Measurements from ENCODE around the gene NUDT22. TPM values are rescaled to one million over a fixed set of nuclear protein-coding genes. Genes with fewer than 3 reads are reported as not detected.
A peak's percentile ranks its signal among the peaks of the same experiment; 100 is the strongest.

Gene NUDT22
- total RNA-seq, 1 experiment from 2014 or later = 89.8 TPM

GRCh38 chr11:64227405-64227956 is 1.4 kb downstream of the NUDT22 start:
- no peak for DNase-seq (ENCODE audit: low read depth)

GRCh38 chr11:64229090-64229743 is 3.1 kb downstream of the NUDT22 start:
- DNase-seq (ENCODE audit: low read depth) = no peak

DNA sequence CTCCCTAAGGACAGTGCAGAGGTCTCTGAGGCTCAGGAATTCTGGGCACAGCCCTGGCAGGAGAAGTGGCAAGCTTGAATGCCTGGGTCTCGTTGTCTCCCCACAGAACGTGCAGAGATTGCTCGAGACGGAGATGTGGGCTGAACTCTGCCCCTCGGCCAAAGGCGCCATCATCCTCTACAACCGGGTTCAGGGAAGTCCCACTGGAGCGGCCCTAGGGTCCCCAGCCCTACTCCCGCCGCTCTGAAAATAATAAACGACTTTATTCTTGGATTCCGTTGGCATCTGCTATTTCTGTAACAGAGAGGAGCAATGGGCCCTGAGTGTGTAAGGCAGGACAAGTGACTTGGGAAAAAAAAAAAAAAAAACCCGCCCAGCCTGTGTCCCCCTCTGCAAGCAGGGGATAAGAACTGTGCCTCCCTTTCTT is 3.7 kb downstream of the NUDT22 start:
- no peak for DNase-seq (ENCODE audit: low read depth)

DNA sequence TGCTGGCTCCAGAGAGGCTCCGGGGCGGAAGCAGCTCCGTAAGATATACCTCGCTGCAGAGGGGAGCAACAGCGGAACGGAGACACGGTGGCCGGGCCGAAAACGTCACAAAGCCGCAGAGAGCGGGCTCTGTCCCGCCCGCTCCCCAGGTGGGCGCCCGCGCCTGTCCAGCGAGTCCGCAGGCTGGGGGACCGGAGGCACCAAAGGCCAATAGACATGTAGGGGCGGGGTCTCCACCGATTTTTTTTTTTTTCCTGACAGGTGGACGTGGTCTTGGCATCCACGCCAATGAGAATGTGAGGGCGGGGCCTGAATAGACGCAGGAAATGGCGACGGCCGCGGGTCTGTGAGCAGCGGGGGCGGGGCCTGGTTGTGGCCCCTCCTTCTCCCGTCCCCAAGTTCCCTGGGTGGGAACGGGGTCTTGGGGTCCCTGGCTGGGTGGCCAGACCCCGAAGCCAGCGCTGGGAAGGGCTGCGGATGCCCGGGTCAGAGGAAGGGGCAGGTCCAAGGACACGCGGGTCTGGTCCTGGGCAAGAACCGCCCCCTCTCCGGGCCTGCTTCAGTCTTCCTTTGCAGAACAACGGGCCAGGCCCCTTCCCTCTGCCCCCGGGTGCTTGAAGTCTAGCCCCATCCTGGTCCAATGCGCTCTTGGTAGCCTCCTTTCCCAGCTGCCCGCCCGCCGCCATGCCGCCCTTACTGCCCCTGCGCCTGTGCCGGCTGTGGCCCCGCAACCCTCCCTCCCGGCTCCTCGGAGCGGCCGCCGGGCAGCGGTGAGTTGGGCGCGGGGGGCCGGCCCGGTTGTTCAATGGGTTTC is 4.3 kb downstream of the NUDT22 start, which contains the start of gene DNAJC4:
DNAJC4 (plus strand) TSS at position 378 of the 814 bp plus-strand sequence; CDS start at position 685, 307 bp downstream.
- DNase-seq (ENCODE audit: low read depth) = peak; percentile 69

DNA sequence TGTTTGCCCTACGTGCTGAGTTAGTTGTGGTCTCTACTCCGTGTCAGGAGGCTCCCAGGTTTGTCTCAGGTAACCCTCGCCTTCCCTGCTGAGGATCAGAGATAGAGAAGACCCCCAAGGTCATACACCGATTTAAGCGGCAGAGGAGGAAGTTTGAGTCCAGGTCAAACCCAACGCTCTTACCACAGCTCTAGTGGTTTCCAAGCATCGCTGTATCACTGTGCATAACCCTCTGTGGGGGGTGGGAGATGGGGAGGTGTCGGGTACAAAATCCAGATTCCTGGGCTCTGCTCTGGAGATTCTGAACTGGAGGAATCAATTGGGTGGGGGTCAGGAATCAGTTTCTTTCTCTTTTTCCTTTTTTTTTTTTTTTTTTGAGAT is 4.9 kb downstream of the NUDT22 start:
- DNase-seq (ENCODE audit: low read depth) = no peak

GRCh38 chr11:64231546-64231945 is 5.5 kb downstream of the NUDT22 start:
- no peak for DNase-seq (ENCODE audit: low read depth)

DNA sequence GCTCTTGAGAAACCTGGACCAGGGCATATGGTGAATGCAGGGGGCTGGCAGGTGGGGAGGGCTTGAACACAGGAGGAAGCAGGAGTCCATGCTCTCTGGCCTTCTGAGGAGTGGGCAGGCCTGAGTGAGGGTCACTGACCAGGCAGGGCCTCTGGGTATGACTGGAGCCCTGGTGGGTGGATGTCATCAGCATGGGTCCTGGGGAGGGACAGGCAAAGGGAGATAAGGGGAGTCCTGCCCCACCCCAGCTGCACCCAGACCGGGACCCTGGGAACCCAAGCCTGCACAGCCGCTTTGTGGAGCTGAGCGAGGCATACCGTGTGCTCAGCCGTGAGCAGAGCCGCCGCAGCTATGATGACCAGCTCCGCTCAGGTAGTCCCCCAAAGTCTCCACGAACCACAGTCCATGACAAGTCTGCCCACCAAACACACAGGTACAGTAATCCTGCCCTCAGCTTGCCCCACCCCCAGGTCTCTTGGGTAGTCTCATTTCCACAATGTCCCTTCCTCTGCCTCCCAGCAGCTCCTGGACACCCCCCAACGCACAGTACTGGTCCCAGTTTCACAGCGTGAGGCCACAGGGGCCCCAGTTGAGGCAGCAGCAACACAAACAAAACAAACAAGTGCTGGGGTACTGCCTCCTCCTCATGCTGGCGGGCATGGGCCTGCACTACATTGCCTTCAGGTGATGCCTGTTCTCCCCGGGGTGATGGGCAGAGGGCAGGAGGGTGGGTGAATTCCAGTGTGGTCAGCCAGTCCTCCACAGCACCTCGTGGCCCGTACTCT is 6.3 kb downstream of the NUDT22 start:
- DNase-seq (ENCODE audit: low read depth) = no peak

- no peak for DNase-seq (ENCODE audit: low read depth)
Measured at GRCh38 chr11:64232967-64233315, 6.9 kb downstream of the NUDT22 start.

DNA sequence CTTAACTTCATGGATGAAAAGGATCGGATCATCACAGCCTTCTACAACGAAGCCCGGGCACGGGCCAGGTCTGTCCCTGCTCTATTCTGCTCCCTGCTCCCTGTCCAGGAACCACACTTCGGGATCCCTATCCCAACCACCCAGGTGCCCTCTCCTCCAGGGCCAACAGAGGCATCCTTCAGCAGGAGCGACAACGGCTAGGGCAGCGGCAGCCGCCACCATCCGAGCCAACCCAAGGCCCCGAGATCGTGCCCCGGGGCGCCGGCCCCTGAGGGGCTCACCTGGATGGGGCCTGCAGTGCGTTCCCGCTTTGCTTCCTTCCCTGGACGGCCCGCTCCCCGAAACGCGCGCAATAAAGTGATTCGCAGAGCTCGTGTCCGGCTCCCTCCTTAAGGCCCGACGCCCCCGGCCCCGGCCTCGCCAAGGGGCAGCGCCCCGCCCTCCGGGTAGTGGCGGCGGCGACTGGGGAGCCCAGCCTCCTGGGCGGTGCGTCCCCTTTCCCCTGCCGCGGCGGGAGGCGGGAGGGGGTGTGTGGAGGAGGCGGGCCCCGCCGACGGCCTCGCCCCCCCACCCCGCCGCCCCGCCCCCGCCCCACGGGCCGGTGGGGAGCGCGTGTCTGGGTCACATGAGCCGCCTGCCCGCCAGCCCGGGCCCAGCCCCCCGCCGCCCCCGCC is 8.0 kb downstream of the NUDT22 start, which contains the start of gene VEGFB:
VEGFB (plus strand) TSS at position 672 of the 674 bp plus-strand sequence. CDS start 250 bp downstream, outside the sequence.
- DNase-seq (ENCODE audit: low read depth) = no peak

DNA sequence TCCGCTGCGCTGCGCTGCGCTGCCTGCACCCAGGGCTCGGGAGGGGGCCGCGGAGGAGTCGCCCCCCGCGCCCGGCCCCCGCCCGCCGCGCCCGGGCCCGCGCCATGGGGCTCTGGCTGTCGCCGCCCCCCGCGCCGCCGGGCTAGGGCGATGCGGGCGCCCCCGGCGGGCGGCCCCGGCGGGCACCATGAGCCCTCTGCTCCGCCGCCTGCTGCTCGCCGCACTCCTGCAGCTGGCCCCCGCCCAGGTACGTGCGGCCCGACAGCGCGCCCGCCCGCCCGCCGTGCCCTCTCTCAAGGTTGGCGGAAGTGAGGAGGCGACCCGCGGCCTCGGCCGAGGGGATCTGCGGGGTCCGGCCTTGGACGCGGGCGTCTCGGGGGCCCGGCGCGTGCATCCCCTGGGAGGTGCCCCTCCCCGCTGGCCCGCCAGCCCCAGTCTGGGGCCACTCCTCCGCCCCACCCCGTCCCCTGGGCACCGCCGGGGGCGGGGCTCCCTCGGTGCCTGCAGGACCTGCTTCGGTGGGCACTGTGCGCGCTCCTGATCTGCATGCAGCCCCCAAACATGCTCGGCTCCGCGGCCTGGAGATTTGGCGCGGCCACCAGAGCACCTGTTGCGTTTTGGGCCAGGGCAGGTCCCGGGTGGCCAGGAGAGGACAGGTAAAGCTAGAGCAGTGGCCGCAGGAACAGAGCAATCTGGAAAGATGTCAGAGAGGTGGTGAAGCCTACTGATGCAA is 8.7 kb downstream of the NUDT22 start:
- no peak for DNase-seq (ENCODE audit: low read depth)

- no peak for DNase-seq (ENCODE audit: low read depth)
Measured at GRCh38 chr11:64235437-64236161, 9.5 kb downstream of the NUDT22 start.

- no peak for DNase-seq (ENCODE audit: low read depth)
Measured at GRCh38 chr11:64237484-64237951, 11.4 kb downstream of the NUDT22 start.

GRCh38 chr11:64238076-64238475 is 12.0 kb downstream of the NUDT22 start:
- DNase-seq (ENCODE audit: low read depth) = no peak

DNA sequence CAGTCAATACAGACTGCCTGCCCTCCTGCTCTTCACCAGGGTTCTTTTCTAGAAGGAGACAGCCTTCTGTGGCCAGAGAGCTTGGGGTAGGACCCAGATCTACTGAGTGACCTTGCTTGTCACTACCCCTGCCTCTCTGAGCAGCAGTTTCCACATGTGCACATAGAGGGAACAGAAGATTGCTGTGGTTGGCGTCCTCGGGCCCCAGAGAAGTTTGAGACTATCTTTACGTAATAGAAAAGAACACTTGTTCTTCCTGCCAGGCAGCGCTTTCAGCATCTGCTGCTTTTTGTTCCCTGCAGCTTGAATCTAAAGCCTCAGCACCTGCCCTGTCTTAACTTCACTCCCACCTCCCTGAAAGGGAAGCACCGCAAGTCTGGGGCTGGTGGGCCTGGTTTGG is 12.9 kb downstream of the NUDT22 start:
- no peak for DNase-seq (ENCODE audit: low read depth)

- no peak for DNase-seq (ENCODE audit: low read depth)
Measured at GRCh38 chr11:64239662-64240434, 13.8 kb downstream of the NUDT22 start.

GRCh38 chr11:64240435-64241240 is 14.6 kb downstream of the NUDT22 start, which contains the start of gene FKBP2:
TSS of gene FKBP2 (plus strand) at chr11:64241095. CDS start at chr11:64242388, 1,293 bp downstream.
- DNase-seq (ENCODE audit: low read depth) = peak; percentile 94

GRCh38 chr11:64241241-64241490 is 15.1 kb downstream of the NUDT22 start:
- DNase-seq (ENCODE audit: low read depth) = peak; percentile 98
